ENCODE measurements around the gene GPR141.

GPR141 gene

GRCh38 chr7:37770838-37771237, 87.3 kb downstream of the GPR141 start:
- Histone ChIP-seq H3K4me2 (ENCODE audit: low read length) (no peak overlapping the region), H3K9me2 (ENCODE audit: low read depth, low read length) (no peaks in the 10 kb centered on the region), H3K36me3 (ENCODE audit: insufficient read depth, low read length) (no peaks in the 10 kb centered on the region), H3K27me3 (ENCODE audit: insufficient read depth, low read length) (no peaks in the 10 kb centered on the region), H3K9ac (ENCODE audit: low read length) (no peak overlapping the region), H3F3A (ENCODE audit: insufficient read depth, low read length) (no peaks in the 10 kb centered on the region), H3K4me3 (ENCODE audit: low read depth, low read length, poor library complexity, severe bottlenecking) (no peak overlapping the region), H4K20me1 (ENCODE audit: insufficient read depth, low read length) (no peaks in the 10 kb centered on the region), H3K27ac (ENCODE audit: low read depth, low read length, poor library complexity, severe bottlenecking) (no peak overlapping the region), H3K9me3 (ENCODE audit: low read length) (no peaks in the 10 kb centered on the region), H3K4me1 (ENCODE audit: insufficient read depth, low read length, severe bottlenecking) (no peaks in the 10 kb centered on the region), H2AFZ (ENCODE audit: low read length) (no peak overlapping the region), H3K79me2 (ENCODE audit: insufficient read depth, low read length) (no peaks in the 10 kb centered on the region)
- TF ChIP-seq CTCF (IDR thresholded peaks at IDR 0.05; ENCODE audit: low read length) (no peak), EZH2 (IDR thresholded peaks at IDR 0.05; ENCODE audit: borderline replicate concordance, low read length) (no peak)

DNA sequence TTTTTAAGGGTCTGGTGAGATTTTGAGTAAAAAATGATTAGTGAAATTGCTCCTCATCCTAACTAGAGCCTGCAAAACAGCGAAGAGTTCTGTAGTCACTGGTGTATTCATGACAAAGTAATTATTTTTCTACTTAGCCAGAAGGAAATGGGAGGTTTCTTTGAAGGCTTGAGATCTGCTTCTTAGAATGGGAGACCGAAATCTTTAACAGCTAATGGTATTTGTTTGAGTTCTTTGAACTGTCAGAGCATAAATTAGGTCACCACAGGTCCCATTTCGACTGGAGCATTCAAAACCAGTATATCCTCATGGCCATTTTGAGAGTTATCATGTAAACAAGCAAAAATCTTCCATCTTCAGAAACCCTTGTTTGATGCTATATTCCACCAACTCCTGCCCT, 87.8 kb downstream of the GPR141 start:
- Histone ChIP-seq H3F3A (ENCODE audit: insufficient read depth, low read length) (no peaks in the 10 kb centered on the region), H3K9me3 (ENCODE audit: low read length) (no peaks in the 10 kb centered on the region), H3K79me2 (ENCODE audit: insufficient read depth, low read length) (no peaks in the 10 kb centered on the region), H3K27ac (ENCODE audit: low read depth, low read length, poor library complexity, severe bottlenecking) (no peak overlapping the region), H4K20me1 (ENCODE audit: insufficient read depth, low read length) (no peaks in the 10 kb centered on the region), H3K27me3 (ENCODE audit: insufficient read depth, low read length) (no peaks in the 10 kb centered on the region), H3K9me2 (ENCODE audit: low read depth, low read length) (no peaks in the 10 kb centered on the region), H3K4me2 (ENCODE audit: low read length) (no peak overlapping the region), H2AFZ (ENCODE audit: low read length) (no peak overlapping the region), H3K36me3 (ENCODE audit: insufficient read depth, low read length) (no peaks in the 10 kb centered on the region), H3K9ac (ENCODE audit: low read length) (no peak overlapping the region), H3K4me1 (ENCODE audit: insufficient read depth, low read length, severe bottlenecking) (no peaks in the 10 kb centered on the region), H3K4me3 (ENCODE audit: low read depth, low read length, poor library complexity, severe bottlenecking) (no peak overlapping the region)
- no peak for TF ChIP-seq CTCF (IDR thresholded peaks at IDR 0.05; ENCODE audit: low read length)
- TF ChIP-seq EZH2 (IDR thresholded peaks at IDR 0.05; ENCODE audit: borderline replicate concordance, low read length): no peak

DNA sequence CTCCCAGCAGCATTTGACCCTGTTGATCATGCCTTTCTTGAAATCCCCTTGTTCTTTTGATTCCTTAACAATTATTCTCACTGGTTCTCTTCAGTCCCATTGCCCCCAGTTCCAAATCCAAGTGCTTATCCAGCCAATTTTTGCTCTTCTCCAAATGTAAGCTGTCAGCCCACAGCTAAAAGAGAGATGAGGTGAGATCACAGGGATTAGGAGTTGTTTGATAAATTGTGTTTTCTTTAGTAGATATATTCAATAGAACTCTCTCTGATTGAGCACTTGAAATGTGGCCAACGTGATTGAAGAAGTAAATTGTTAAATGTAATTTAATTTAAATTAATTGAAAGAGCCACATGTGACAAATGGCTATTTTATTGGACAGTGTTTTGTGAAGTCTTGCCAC, 88.2 kb downstream of the GPR141 start:
- H3K4me2 ChIP-seq (ENCODE audit: low read length): no peak overlapping the region
- H3K79me2 ChIP-seq (ENCODE audit: insufficient read depth, low read length): no peaks in the 10 kb centered on the region
- H4K20me1 ChIP-seq (ENCODE audit: insufficient read depth, low read length): no peaks in the 10 kb centered on the region
- TF ChIP-seq EZH2 (IDR thresholded peaks at IDR 0.05; ENCODE audit: borderline replicate concordance, low read length) (no peak), CTCF (IDR thresholded peaks at IDR 0.05; ENCODE audit: low read length) (no peak)
- no peaks in the 10 kb centered on the region for H3F3A ChIP-seq (ENCODE audit: insufficient read depth, low read length)
- no peak overlapping the region for H3K4me3 ChIP-seq (ENCODE audit: low read depth, low read length, poor library complexity, severe bottlenecking)
- no peaks in the 10 kb centered on the region for H3K36me3 ChIP-seq (ENCODE audit: insufficient read depth, low read length)
- H3K4me1 ChIP-seq (ENCODE audit: insufficient read depth, low read length, severe bottlenecking): no peaks in the 10 kb centered on the region
- H3K27me3 ChIP-seq (ENCODE audit: insufficient read depth, low read length): no peaks in the 10 kb centered on the region
- H2AFZ ChIP-seq (ENCODE audit: low read length): no peak overlapping the region
- no peaks in the 10 kb centered on the region for H3K9me2 ChIP-seq (ENCODE audit: low read depth, low read length)
- no peak overlapping the region for H3K27ac ChIP-seq (ENCODE audit: low read depth, low read length, poor library complexity, severe bottlenecking)
- no peak overlapping the region for H3K9ac ChIP-seq (ENCODE audit: low read length)
- H3K9me3 ChIP-seq (ENCODE audit: low read length): no peaks in the 10 kb centered on the region

Data from OCI-LY1 (cell line).